ENCODE measurements around the gene HEATR5B.
"Not testable (repeated sequence)": the region's sequence is repeated elsewhere in the genome, so short reads cannot be mapped to it uniquely, and the experiment has no call there.

Gene HEATR5B

DNA sequence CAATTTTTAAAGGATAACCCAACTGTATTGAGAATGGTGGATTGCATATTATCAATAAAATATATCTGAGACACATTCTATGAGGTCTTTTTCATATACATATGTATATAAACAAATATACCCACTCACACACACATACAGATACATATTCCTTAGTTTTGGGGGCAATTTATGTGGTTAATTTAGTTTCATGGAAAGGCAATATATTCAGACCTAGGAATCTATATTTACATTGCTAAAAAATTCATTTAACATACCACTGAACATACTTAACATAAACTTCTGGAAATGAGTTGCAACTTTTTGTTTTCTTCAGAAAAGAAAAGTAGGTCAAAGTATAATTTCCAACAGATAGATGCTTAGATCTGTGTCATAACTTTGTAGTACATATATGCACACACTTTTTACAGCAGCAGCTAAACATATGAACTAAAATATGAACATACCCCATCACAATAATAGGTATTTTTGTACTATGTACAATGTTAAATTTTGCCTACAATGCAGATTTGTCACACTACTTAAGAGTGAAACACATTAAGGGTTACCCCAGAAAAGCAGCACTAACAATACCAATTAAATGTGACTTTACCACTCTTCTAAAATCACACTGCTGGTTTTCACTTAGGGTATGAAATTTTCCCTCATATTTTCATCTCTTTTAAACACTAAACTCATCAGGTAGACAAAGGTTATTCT lies 23.0 kb downstream of the HEATR5B start:
- DNase-seq = no peak

DNA sequence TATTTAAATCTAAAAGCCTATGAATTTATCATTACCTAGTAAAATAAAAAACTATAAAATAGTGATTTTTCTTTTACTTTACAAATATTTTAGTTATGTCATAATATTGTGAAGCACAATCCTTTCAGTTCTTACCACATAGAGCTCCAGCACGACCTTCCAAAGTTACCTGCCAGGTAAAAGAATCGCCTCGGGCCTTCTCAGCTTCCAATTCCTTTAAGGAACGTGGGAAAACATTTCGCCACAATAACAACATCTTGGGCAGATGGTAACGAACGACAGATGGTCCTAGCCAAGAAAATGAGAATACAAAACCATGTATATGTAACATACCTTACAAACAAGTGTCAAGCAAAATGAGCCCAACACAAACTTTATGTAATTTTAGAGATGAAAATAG lies 23.7 kb downstream of the HEATR5B start:
- no peak for DNase-seq

DNA sequence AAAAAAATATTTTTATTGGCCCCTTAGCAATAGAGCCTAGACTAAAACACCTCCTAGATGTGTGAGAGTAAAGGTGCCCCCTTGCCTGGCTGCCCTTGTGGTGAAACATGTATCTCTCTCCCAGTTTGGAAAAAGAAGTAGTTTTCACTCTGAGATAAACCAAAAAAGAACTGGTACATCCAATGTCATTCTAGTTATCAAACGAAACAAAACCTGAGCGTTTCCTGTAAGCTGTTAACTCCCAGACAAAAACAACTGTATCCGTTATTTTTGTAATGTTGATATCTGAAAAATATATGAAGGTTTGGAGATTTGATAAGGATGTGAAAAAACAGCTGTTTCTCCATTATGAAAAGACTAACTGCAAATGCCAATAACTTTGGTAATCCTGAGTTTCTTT lies 24.3 kb downstream of the HEATR5B start:
- DNase-seq = no peak

DNA sequence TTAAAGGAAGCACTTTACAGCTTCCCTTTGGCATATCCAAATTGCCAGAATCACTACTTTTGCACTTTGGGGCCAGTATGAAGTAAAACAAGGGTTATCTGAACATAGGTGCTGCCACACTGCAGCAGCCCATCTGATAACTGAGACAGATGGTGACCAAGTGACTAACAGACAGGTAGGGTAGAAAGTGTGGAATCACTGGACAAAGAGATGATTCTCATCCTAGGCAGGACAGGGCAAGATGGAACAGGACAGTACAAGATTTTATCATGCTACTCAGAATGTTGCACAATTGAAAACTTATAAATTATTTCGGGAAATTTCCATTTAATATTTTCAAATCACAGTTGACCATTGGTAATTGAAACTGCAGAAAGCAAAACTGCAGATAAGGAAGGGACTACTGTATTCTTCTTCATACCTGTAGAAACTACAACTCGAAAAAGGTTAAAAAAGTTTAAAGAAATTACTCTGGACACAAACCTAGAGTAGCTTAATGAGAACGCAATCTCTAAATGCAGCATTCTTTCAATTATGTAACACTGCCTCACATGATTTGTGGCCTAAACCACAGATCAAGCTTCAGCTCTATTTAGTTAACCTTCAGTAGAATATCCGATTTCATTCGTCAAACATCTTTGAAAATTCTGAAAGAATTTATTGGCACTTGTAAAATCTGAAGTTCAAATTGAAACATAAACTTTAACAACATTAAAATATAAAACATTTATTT lies 31.4 kb downstream of the HEATR5B start:
- no peak for DNase-seq

DNA sequence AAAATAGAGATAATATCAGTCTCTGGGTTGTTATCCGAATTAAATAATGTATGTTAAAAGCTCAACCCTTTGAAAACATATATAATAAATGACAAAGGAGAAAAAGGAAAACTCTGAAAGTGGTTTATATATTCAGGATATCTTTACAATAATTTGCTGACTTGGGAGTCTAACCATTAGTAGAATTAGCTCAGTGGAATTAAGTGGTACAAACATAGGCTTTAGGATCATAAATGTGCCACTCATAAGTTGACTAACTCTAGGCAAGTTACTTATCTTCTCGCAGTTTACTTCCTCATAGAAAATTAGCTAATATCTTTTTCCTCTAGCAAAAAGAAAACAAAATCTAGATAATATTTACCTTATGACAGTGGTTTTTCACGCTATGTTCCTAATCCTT lies 44.6 kb downstream of the HEATR5B start:
- no peak for DNase-seq

DNA sequence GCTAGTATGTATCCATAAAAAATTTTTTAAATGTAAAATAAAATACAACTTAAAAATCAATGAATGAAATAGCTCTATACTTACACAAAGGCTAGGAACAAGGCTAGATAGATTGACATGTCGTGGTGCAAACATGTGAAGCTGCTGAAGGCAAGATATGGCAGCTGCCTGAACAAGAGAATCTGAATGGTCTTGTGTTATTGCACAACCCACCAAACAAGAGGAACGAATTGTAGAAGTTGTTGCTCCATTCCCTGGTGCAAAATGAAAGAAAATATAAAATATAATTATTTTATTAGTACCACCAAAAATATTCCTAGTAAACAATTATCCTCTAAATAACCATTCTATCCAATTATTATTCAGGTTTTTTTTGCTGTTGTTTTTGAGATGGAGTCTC lies 46.4 kb downstream of the HEATR5B start:
- no peak for DNase-seq

DNA sequence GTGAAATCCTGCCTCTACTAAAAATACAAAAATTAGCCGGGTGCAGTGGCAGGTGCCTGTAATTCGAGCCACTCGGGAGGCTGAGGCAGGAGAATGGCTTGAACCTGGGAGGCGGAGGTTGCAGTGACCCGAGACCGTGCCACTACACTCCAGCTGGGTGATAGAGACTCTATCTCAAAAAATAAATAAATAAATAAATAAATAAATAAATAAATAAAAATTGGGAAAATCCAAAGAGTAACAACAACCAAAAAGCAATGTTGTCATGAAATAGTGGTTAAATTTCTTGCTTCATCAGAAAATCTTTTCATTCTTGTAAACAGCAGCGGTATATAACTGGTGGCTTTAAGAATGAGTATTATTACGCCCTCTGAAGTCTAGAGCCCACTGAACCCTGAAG lies 54.4 kb downstream of the HEATR5B start:
- no peak for DNase-seq

DNA sequence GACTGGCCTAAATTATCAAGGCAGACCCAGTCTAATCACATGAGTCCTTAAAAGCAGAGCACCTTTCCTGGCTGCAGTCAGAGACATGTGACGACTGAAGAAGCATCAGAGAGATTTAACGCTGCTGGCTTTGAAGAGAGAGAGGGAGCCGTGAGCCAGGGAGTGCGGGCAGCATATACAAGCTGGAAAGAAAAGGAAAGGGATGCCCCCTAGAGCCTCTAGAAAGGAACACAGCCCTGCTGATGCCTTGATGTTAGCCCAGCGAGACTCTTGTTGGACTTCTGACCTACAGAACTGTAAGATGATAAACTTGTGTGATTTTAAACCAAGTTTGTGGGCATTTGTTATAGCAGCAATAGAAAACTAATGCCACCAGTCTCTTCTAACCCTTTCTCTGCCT lies 58.1 kb downstream of the HEATR5B start:
- no peak for DNase-seq

DNA sequence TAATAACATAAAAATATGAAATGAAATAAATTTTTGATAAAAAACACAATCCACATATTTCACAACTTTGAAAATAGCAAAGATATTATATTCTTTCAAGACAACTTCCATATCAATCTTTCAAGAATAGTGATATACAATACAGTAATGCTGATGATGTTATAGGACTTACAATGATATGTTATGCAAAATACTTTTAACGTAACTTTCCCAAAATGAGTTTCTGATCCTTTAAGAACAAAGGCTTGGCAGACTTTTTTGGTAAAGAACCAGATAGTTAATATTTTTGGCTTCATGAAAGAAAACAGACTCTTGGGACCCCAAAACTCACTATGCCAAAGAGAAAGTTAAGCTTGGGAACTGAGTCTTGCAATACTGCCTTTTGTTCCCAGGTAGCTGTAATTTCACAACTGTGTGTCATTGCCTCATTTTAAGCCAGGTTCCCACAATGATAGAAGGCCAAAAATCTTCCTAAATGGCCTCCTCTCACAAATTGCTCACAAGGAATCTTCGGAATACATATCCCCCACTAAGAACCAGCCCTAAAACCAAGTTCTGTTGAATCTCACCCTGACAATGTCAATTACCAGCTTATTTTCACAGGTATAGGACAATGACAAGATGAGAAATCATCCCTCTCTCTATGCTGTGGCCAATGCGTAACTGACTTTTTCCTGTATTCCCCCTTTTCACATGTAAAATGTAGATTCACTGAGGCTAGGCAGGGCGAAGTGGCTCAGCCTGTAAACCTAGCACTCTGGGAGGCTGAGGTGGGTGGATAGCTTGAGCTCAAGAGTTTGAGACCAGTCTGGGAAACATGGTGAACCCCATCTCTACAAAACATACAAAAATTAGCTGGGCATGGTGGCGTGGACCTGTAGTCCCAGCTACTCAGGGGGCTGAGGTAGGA lies 63.0 kb downstream of the HEATR5B start:
- DNase-seq = no peak

DNA sequence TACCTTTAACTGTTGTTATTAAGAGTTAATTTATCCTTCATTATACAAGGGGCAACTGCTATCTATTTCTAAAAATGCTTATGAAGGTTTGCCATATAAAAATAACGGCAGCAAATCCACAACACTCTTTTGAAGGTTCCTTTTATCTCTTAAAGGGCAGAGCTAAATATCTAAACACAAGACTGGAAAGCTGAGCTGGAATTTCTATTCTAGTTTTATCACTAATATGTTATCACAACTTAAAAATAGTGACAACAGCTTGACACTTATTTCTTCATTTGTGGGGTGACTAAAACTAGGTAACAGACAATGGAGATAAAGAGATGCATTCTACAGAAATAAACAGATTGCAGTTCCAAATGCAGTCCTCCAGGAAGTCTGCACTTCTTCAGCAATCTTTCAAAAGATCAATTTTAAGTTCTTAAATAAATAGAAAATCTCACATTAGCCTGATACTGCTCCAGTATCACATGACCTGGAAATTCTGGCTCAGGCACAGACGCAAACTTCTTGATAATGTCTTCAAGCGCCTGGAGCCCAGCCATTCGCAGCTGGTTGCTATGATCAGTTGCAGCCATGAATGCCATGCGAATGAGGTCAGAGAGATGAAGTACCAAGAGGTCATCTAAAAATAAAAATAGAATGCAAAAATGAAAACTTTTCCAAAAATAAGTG lies 63.8 kb downstream of the HEATR5B start:
- DNase-seq = no peak

DNA sequence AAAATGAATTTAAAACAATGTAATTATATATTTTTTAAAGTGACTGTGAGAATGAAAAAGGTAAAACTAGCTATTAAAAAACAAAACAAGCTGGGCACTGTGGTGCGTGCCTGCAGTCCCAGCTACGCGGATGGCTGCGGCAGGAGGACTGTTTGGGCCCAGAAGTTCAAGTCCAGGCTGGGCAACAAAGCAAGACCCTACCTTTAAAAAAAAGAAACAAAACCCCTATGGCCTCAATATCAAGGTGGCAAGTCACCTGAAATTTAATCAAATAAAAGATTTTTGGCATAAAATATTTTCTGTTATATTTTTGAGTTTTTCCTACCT lies 70.9 kb downstream of the HEATR5B start:
- DNase-seq = no peak

DNA sequence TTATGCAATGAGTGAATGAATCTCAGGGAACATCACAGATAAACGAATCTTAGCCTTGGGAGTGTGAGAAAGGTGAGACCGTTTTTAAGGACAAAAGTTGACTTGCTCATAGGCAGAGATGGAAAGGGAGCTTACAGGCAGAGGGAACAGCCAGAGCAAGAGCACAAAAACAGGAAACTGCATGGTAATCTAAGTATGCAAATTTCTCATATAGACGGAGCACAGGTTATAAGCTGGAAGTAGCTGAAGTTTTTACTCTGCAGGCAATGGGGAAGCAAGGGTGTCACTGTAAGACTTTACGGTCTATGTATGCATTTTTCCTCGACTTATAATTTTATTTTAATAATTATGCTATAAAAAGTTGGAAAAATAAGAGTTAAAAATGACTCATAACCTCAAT lies 73.0 kb downstream of the HEATR5B start:
- DNase-seq = no peak

DNA sequence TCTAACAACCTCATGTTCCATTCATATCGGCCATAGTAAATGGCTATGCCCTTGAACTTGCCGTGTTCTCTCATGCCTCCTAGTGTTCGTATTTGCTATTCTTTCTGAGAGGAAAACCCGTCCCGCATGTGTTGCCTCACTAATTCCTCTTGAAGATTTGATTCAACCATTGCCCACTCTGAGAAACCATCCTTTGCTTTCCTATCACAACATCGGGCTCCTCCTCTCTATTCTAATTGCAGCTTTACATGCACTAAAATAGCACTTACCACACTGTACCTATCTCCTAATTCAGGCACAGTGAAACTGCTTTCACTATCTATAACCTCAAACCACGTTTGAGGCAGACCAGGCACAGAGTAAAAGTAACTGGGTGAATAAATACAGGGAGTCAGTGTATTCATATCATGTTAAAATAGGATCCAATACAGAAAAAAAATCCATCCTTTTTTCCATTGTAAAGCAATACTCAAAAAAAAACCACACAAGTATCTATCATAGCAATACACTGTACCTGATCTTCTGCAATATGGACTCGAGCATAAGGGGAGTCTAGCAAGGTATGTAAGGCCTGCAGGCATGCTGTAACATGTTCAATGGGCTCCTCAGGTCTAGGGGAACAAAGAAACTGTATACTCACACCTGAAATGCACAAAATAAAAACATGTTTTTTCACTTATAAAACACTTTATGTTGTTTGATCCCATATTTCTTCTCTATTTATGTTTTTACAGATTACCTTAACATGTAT lies 78.9 kb downstream of the HEATR5B start:
- DNase-seq = peak; percentile 18

DNA sequence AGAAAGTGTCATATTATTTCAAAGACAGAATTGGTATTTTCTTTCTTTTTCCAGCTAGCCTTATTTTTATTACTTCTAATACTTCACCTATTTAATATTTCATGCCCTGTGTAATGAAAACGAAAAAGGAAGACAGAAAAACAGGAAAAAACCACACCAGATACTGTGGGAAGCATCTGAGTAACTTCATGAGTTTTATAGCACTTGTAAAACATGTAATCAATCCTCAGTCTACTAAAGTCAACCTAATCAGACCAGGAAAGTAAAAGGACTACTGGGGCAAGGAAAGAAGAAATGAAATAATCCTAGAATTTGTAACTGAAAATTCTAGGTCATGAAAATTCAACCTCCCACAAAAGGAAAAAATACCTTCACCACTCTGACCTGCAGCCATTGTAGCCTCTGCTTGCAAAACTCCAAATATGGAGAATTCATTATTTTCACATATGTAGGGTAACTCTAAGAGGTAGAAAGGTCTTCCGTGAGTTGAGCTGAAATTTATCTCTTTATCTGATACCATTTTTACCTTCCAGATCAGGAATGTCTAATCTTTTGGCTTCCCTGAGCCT lies 83.1 kb downstream of the HEATR5B start:
- no peak for DNase-seq

DNA sequence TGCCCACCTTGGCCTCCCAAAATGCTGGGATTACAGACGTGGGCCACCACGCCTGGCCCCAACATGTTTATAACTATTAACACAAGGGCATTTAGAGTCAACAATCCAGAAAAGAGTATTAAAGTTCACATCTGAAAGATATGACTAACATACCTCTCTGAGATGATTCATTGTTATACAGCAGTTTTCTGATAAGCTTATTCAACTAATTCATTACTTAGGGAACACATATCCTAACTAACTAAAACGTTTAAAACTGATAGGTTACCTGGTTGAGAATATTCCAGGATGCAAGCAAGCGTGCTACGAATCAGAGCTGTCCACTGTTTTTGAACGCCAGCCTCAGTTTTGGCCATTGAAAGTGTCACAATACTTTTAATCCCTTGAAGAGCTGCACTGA lies 83.9 kb downstream of the HEATR5B start:
- no peak for DNase-seq

DNA sequence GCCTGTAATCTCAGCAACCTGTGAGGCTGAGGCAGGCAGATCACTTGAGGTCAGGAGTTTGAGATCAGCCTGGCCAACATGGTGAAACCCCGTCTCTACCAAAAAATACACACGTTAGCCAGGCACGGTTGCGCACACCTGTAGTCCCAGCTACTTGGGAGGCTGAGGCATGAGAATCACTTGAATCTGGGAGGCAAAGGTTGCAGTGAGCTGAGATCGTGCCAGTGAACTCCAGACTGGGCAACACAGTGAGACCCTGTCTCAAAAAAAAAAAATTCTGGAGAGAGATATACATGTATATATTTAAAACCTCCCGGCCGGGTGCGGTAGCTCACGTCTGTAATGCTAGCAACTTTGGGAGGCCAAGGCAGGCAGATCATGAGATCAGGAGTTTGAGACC lies 84.8 kb downstream of the HEATR5B start:
- not testable (repeated sequence) for DNase-seq

DNA sequence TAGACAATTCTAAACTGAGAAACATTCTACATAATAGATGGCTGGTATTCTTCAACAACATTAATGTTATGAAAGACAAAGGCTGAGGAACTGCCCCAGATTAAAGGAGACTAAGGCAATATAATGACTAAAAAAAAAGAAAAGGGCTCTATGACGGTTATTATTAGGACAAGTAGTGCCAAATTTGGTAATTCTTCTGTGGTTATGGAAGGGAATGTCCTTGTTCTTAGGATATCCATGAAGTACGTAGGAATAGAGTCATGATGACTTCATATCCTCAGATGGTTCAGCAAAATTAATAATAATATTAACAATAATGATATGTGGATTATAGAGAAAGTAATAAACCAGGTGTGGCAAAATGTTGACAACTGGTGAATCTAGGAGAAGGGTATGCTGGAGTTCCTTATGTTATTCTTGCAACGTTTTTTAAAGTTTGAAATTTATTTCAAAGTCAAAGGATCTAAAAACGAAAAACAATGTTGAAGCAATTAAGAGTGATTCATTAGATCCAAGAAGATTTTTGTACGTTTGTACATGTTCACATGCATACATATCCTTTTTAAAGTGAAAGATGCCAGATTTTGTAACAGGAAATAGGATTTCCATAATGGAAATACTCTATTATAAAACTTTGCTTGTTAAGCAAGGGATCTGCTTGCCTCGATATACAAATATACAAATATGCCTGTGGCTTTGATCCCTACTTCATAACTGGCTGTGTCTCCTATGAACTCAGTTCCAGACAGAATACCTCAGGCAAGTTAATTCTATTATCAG lies 90.1 kb downstream of the HEATR5B start:
- DNase-seq = no peak

DNA sequence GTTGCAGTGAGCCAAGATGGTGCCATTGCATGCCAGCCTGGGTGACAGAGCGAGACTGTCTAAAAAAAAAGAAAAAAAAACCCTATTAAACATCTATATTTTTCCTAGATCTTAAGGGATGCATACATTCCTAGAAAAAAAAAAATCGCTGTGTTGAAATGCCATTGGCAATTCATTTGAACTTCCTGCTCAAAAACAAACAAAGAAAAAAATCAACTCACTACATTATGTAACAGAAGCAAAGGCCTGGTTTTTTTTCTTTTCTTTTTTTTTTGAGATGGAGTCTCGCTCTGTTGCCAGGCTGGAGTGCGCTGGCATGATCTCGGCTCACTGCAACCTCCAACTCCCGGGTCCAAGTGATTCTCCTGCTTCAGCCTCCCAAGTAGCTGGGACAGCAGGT lies 96.2 kb downstream of the HEATR5B start:
- DNase-seq = no peak

DNA sequence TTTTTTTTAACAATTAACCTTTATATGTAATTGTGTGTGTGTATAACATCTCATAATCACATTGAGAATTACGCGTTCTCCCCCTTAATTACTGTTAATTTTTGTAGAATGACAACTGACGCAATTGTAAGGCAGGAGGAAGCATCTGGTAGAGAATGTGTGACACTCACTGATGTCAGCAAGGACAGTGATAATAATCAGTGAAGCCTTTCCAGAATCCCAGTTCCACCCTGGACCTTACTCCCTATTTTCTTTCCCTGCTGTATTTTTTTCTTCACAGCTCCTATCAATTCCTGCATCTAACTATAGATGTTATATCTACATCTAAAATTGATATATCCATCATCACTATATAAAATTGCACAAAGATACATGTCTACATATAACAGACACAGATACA lies 101.7 kb downstream of the HEATR5B start:
- DNase-seq = no peak

DNA sequence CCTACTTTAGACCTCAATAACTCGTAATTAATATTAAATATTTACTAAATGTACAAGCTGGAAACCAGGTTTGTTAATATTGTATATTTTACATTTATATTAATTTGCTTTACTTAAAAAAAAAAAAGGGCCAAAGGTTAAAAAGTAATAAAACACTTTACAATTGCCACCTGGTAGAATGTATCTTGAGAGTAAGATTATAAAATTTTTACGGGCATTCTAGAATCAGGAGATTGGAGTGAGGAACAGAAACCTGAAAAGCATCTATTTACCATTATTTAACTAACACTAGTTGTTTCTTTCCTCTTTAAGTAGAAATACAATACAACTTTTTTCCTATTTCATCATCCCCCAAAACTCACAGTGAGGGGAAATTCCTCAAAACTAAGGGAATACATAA lies 102.3 kb downstream of the HEATR5B start:
- no peak for DNase-seq

DNA sequence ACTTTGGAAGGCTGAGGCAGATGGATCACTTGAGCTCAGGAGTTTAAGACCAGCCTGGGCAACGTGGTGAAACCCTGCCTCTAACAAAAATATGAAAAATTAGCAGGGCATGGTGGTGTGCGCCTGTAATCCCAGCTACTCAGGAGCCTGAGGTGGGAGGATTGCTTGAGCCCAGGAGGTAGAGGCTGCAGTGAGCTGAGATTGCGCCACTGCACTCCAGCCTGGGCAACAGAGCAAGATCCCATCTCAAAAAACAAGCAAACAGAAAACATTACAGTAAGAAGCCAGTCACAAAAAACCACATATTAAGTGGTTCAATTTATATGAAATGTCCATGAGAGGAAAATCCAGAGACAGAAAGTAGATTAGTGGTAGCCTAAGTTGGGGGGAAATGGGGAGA lies 105.2 kb downstream of the HEATR5B start:
- DNase-seq = not testable (repeated sequence)

Data from central memory CD4-positive, alpha-beta T cell (primary cell).